Neural cell (in vitro differentiated cells): Measurements from ENCODE around the gene ATOH1. TPM values are rescaled to one million over a fixed set of nuclear protein-coding genes. Genes with fewer than 3 reads are reported as not detected.

Experiments used
- H2AFZ ChIP-seq: fragments of 200-600, 300-800 bp; sonication (generic), shearing (Covaris generic); 2 replicates; pipeline ENCODE4 v1.6.0; 2014; ENCODE audit warnings: low read depth, mild to moderate bottlenecking, antibody characterized with exemption, low read length, moderate library complexity
- H3F3A ChIP-seq: fragments of 200-600 bp; shearing (Covaris generic); 2 replicates; pipeline ENCODE4 v1.6.1; 2016; ENCODE audit warnings: mild to moderate bottlenecking, moderate library complexity, mixed read lengths, antibody characterized with exemption, low read length; ENCODE audit not compliant: insufficient read depth, poor library complexity, severe bottlenecking
- H3K27ac ChIP-seq: fragments of 200-600, 300-800 bp; sonication (generic), shearing (Covaris generic); 2 replicates; pipeline ENCODE4 v1.5.1; 2014; ENCODE audit warnings: mild to moderate bottlenecking, low read length, moderate library complexity
- H3K27me3 ChIP-seq: fragments of 300-800, 200-600 bp; sonication (generic), shearing (Covaris generic); 2 replicates; pipeline ENCODE4 v1.6.0; 2014; ENCODE audit warnings: mild to moderate bottlenecking, low read depth, low read length, moderate library complexity; ENCODE audit not compliant: insufficient read depth
- H3K36me3 ChIP-seq: fragments of 300-800, 200-600 bp; sonication (generic), shearing (Covaris generic); 2 replicates; pipeline ENCODE4 v1.5.1; 2014; ENCODE audit warnings: mild to moderate bottlenecking, antibody characterized with exemption, low read length, moderate library complexity; ENCODE audit not compliant: insufficient read depth
- H3K4me2 ChIP-seq: fragments of 300-800, 200-600 bp; sonication (generic), shearing (Covaris generic); 2 replicates; pipeline ENCODE4 v1.6.0; 2014; ENCODE audit warnings: mild to moderate bottlenecking, low read length
- H3K4me3 ChIP-seq: fragments of 300-800, 200-600 bp; sonication (generic), shearing (Covaris generic); 2 replicates; pipeline ENCODE4 v1.5.1; 2014; ENCODE audit warnings: mild to moderate bottlenecking, low read length, moderate library complexity
- H3K79me2 ChIP-seq: fragments of 200-600 bp; shearing (Covaris generic); replicated peaks from 2 replicates; pipeline ENCODE4 v1.6.0; 2014; ENCODE audit warnings: mild to moderate bottlenecking, low read length, moderate library complexity; ENCODE audit not compliant: insufficient read depth
- H3K9ac ChIP-seq: fragments of 300-800, 200-600 bp; sonication (generic), shearing (Covaris generic); 2 replicates; pipeline ENCODE4 v1.6.1; 2016; ENCODE audit warnings: mild to moderate bottlenecking, low read length, mixed read lengths
- H3K9me2 ChIP-seq: fragments of 200-600 bp; shearing (Covaris generic); 2 replicates; pipeline ENCODE4 v1.6.1; 2016; ENCODE audit warnings: mild to moderate bottlenecking, low read length, mixed read lengths; ENCODE audit not compliant: insufficient read depth
- H3K9me3 ChIP-seq: fragments of 200-600, 300-800 bp; sonication (generic), shearing (Covaris generic); 2 replicates; pipeline ENCODE4 v1.6.1; 2016; ENCODE audit warnings: mild to moderate bottlenecking, mixed run types, low read length, moderate library complexity, mixed read lengths
- H4K20me1 ChIP-seq: fragments of 200-600 bp; shearing (Covaris generic); 2 replicates; pipeline ENCODE4 v1.6.1; 2016; ENCODE audit warnings: mild to moderate bottlenecking, mixed run types; ENCODE audit not compliant: insufficient read depth
- EP300 ChIP-seq: fragments of 450-650 bp; conservative IDR thresholded peaks from 2 replicates; pipeline ENCODE4 v1.6.1; 2014; ENCODE audit warnings: antibody characterized with exemption, mild to moderate bottlenecking, moderate library complexity; ENCODE audit not compliant: poor library complexity, severe bottlenecking
- EZH2 ChIP-seq: fragments of 200-600, 300-800 bp; shearing (Covaris generic), sonication (generic); IDR thresholded peaks from 2 replicates; pipeline ENCODE4 v1.6.1; 2014; ENCODE audit warnings: antibody characterized with exemption, low read length, borderline replicate concordance, mild to moderate bottlenecking; ENCODE audit not compliant: insufficient read depth, poor library complexity, severe bottlenecking
- MXI1 ChIP-seq: fragments of 450-650 bp; conservative IDR thresholded peaks from 2 replicates; pipeline ENCODE4 v1.6.1; 2014; ENCODE audit warnings: antibody characterized with exemption, mild to moderate bottlenecking; ENCODE audit not compliant: poor library complexity, severe bottlenecking
- POLR2AphosphoS5 ChIP-seq: IDR thresholded peaks from 2 replicates; pipeline ENCODE4 v1.6.1; 2012
- RAD21 ChIP-seq: fragments of 450-650 bp; conservative IDR thresholded peaks from 2 replicates; pipeline ENCODE4 v1.6.1; 2014; ENCODE audit warnings: antibody characterized with exemption, mild to moderate bottlenecking, moderate library complexity
- SMC3 ChIP-seq: fragments of 450-650 bp; conservative IDR thresholded peaks from 2 replicates; pipeline ENCODE4 v1.6.1; 2014; ENCODE audit warnings: antibody characterized with exemption, mild to moderate bottlenecking, moderate library complexity; ENCODE audit not compliant: poor library complexity
- TAF1 ChIP-seq: IDR thresholded peaks from 2 replicates; pipeline ENCODE4 v1.6.1; 2012; ENCODE audit warnings: low read depth
- polyA plus RNA-seq: library from polyadenylated mRNA; depleted of rRNA; stranded (reverse); fragments of >200 nt; gene quantifications from 2 replicates; pipeline ENCODE4 v1.2.3, GENCODE V29; 2014
- TF ChIP-seq, protein P1 (sequence below): IDR thresholded peaks from 2 replicates; pipeline ENCODE4 v1.6.1; 2012; ENCODE audit warnings: borderline replicate concordance
- TF ChIP-seq, protein P2 (sequence below): fragments of 450-650 bp; IDR thresholded peaks from 2 replicates; pipeline ENCODE4 v1.5.1; 2014; ENCODE audit warnings: antibody characterized with exemption, mild to moderate bottlenecking, moderate library complexity; ENCODE audit not compliant: poor library complexity, severe bottlenecking

The ATOH1 gene
- polyA plus RNA-seq, 1 donor from 2014 or later = 0.22 TPM

DNA sequence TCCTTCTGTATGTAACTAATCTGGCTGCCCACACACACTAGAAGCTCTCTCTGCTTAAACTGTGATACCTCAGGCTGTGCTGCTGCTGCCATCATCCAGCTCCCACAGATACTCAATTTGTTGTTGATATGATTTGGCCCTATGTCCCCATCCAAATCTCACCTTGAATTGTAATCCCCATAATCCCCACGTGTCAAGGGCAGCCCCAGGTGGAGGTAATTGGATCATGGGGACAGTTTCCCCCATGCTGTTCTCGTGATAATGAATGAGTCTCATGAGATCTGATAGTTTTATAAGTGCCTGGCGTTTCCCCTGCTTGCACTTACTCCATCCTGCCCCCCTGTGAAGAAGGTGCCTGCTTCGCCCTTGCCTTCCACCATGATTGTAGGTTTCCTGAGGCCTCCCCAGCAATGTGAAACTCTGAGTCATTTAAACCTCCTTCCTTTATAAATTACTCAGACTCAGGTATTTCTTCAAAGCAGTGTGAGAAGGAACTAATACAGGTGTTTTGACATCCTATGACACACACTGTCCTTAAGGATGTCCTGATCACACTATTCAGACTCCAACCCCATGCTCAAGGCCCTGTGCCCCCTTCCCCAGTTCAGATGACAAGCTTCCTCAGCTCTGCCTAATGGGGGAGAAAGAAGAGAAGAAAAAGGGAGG, 2.9 kb upstream of the ATOH1 start:
- H3K27me3 ChIP-seq = peaks cover 71% of the 10 kb centered on the region
- TF ChIP-seq POLR2AphosphoS5 = no peak
- TF ChIP-seq TAF1 = no peak
- TF ChIP-seq, protein P1, sequence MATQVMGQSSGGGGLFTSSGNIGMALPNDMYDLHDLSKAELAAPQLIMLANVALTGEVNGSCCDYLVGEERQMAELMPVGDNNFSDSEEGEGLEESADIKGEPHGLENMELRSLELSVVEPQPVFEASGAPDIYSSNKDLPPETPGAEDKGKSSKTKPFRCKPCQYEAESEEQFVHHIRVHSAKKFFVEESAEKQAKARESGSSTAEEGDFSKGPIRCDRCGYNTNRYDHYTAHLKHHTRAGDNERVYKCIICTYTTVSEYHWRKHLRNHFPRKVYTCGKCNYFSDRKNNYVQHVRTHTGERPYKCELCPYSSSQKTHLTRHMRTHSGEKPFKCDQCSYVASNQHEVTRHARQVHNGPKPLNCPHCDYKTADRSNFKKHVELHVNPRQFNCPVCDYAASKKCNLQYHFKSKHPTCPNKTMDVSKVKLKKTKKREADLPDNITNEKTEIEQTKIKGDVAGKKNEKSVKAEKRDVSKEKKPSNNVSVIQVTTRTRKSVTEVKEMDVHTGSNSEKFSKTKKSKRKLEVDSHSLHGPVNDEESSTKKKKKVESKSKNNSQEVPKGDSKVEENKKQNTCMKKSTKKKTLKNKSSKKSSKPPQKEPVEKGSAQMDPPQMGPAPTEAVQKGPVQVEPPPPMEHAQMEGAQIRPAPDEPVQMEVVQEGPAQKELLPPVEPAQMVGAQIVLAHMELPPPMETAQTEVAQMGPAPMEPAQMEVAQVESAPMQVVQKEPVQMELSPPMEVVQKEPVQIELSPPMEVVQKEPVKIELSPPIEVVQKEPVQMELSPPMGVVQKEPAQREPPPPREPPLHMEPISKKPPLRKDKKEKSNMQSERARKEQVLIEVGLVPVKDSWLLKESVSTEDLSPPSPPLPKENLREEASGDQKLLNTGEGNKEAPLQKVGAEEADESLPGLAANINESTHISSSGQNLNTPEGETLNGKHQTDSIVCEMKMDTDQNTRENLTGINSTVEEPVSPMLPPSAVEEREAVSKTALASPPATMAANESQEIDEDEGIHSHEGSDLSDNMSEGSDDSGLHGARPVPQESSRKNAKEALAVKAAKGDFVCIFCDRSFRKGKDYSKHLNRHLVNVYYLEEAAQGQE = no peak
- no peak for TF ChIP-seq SMC3

DNA sequence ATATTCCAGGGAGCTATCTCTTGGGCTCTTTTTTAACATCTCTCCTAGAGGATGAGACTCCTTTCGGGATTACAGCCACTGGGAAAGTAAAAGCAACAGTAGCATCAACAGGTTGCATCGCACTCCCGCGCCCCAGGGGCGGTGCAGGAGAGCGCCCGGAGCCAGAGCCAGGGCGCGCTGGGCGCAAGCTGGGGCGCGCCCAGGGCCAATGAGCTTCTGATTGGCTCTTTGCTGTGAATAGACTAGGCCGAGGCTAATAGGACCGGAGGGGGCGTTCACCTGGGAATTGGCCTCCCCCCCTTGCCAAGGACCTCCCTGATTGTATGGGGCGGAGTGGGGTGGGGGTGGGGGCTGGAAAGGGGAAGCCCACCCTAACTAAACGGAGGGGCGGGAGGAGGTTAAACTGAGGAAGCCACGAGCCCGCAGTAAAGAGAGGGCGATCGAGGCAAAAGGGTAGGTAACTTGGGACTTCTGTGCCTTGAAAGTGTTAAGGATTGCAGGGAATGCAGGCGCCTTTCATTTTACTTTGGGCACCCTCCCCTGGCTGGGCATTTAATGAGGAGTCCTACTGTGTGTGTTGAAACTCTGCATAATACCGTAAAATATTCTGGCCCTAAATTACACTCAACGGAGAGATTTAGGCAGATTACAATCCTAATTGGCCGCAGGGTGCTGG, 1.1 kb upstream of the ATOH1 start:
- no peak overlapping the region for H2AFZ ChIP-seq
- no peaks in the 10 kb centered on the region for H3K79me2 ChIP-seq
- no peaks in the 10 kb centered on the region for H4K20me1 ChIP-seq
- no peak overlapping the region for H3K27ac ChIP-seq
- no peak overlapping the region for H3K4me2 ChIP-seq
- peaks cover 88% of the 10 kb centered on the region for H3K27me3 ChIP-seq
- no peaks in the 10 kb centered on the region for H3K36me3 ChIP-seq
- H3K9me3 ChIP-seq = no peaks in the 10 kb centered on the region
- TF ChIP-seq MXI1 (no peak), SMC3 (no peak), EP300 (no peak), POLR2AphosphoS5 (no peak), TAF1 (no peak), RAD21 (no peak), EZH2 (no peak)
- TF ChIP-seq, protein P1 = no peak
- TF ChIP-seq, protein P2, sequence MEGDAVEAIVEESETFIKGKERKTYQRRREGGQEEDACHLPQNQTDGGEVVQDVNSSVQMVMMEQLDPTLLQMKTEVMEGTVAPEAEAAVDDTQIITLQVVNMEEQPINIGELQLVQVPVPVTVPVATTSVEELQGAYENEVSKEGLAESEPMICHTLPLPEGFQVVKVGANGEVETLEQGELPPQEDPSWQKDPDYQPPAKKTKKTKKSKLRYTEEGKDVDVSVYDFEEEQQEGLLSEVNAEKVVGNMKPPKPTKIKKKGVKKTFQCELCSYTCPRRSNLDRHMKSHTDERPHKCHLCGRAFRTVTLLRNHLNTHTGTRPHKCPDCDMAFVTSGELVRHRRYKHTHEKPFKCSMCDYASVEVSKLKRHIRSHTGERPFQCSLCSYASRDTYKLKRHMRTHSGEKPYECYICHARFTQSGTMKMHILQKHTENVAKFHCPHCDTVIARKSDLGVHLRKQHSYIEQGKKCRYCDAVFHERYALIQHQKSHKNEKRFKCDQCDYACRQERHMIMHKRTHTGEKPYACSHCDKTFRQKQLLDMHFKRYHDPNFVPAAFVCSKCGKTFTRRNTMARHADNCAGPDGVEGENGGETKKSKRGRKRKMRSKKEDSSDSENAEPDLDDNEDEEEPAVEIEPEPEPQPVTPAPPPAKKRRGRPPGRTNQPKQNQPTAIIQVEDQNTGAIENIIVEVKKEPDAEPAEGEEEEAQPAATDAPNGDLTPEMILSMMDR = no peak
- H3F3A ChIP-seq = no peaks in the 10 kb centered on the region
- H3K9me2 ChIP-seq = no peaks in the 10 kb centered on the region
- no peak overlapping the region for H3K4me3 ChIP-seq
- no peak overlapping the region for H3K9ac ChIP-seq

More for the DNA sequence above, 2.9 kb upstream of the ATOH1 start:
- H3K36me3 ChIP-seq = no peaks in the 10 kb centered on the region
- no peak overlapping the region for H3K27ac ChIP-seq
- H3K9ac ChIP-seq = no peak overlapping the region
- no peak overlapping the region for H3K4me2 ChIP-seq
- H4K20me1 ChIP-seq = no peaks in the 10 kb centered on the region
- H3K9me3 ChIP-seq = no peaks in the 10 kb centered on the region
- H2AFZ ChIP-seq = no peak overlapping the region
- H3F3A ChIP-seq = no peaks in the 10 kb centered on the region
- H3K9me2 ChIP-seq = no peaks in the 10 kb centered on the region
- no peak overlapping the region for H3K4me3 ChIP-seq
- H3K79me2 ChIP-seq = no peaks in the 10 kb centered on the region
